H9 (cell line): ENCODE measurements around the gene ARSG. TPM values are rescaled to one million over a fixed set of nuclear protein-coding genes. Genes with fewer than 3 reads are reported as not detected.

Experiments
- DNase-seq: peaks from one replicate; pipeline ENCODE4 v3.0.0-alpha.2; 2017
- H2AFZ ChIP-seq: one replicate; pipeline ENCODE4 v1.6.1; 2013; ENCODE audit warnings: mild to moderate bottlenecking, low read length, control low read depth, moderate library complexity
- H2AK5ac ChIP-seq: 2 replicates; pipeline ENCODE4 v1.6.1; 2013; ENCODE audit warnings: low read length, control low read depth, mixed read lengths; ENCODE audit not compliant: insufficient read length
- H2BK120ac ChIP-seq: one replicate; pipeline ENCODE4 v1.6.1; 2013; ENCODE audit warnings: low read depth, mild to moderate bottlenecking, low read length, control low read depth, inconsistent platforms; ENCODE audit not compliant: poor library complexity, severe bottlenecking
- H2BK12ac ChIP-seq: 2 replicates; pipeline ENCODE4 v1.6.1; 2013; ENCODE audit warnings: low read length, control low read depth, mixed read lengths, low read depth; ENCODE audit not compliant: insufficient read length
- H2BK15ac ChIP-seq: 2 replicates; pipeline ENCODE4 v1.6.1; 2013; ENCODE audit warnings: low read depth, low read length, control low read depth
- H2BK20ac ChIP-seq: one replicate; pipeline ENCODE4 v1.6.1; 2013; ENCODE audit warnings: low read depth, mild to moderate bottlenecking, low read length, control low read depth, inconsistent platforms; ENCODE audit not compliant: poor library complexity, severe bottlenecking
- H2BK5ac ChIP-seq: 2 replicates; pipeline ENCODE4 v1.6.1; 2013; ENCODE audit warnings: low read length, control low read depth, mixed read lengths; ENCODE audit not compliant: insufficient read length
- H3K14ac ChIP-seq: 2 replicates; pipeline ENCODE4 v1.6.1; 2013; ENCODE audit warnings: low read length, control low read depth; ENCODE audit not compliant: insufficient read depth
- H3K18ac ChIP-seq: 2 replicates; pipeline ENCODE4 v1.6.1; 2013; ENCODE audit warnings: low read depth, mild to moderate bottlenecking, mixed read lengths, low read length, control low read depth; ENCODE audit not compliant: insufficient read length
- H3K23ac ChIP-seq: 2 replicates; pipeline ENCODE4 v1.6.1; 2013; ENCODE audit warnings: low read length, control low read depth, mixed read lengths, low read depth; ENCODE audit not compliant: insufficient read length
- H3K23me2 ChIP-seq: 2 replicates; pipeline ENCODE4 v1.6.1; 2013; ENCODE audit warnings: low read depth, mild to moderate bottlenecking, mixed read lengths, low read length, control low read depth; ENCODE audit not compliant: insufficient read length, poor library complexity, severe bottlenecking
- H3K27ac ChIP-seq: 2 replicates; pipeline ENCODE4 v1.5.1; 2013; ENCODE audit warnings: low read length, control low read depth, mixed read lengths, low read depth; ENCODE audit not compliant: insufficient read length
- H3K27me3 ChIP-seq: 2 replicates; pipeline ENCODE4 v1.6.1; 2013; ENCODE audit warnings: low read length, control low read depth, inconsistent platforms; ENCODE audit not compliant: insufficient read depth
- H3K4ac ChIP-seq: 2 replicates; pipeline ENCODE4 v1.6.1; 2013; ENCODE audit warnings: low read depth, mild to moderate bottlenecking, control low read depth, inconsistent platforms, low read length, moderate library complexity
- H3K4me1 ChIP-seq: 2 replicates; pipeline ENCODE4 v1.6.1; 2013; ENCODE audit warnings: low read length, control low read depth, inconsistent platforms; ENCODE audit not compliant: insufficient read depth
- H3K4me2 ChIP-seq: 2 replicates; pipeline ENCODE4 v1.6.1; 2013; ENCODE audit warnings: low read length, control low read depth, mixed read lengths; ENCODE audit not compliant: insufficient read length, insufficient read depth
- H3K56ac ChIP-seq: 2 replicates; pipeline ENCODE4 v1.6.1; 2013; ENCODE audit warnings: low read depth, mild to moderate bottlenecking, mixed read lengths, low read length, control low read depth; ENCODE audit not compliant: insufficient read length
- H3K79me1 ChIP-seq: 2 replicates; pipeline ENCODE4 v1.6.1; 2013; ENCODE audit warnings: low read depth, mild to moderate bottlenecking, moderate library complexity, low read length, control low read depth, inconsistent platforms; ENCODE audit not compliant: insufficient read depth, poor library complexity, severe bottlenecking
- H3K79me2 ChIP-seq: 2 replicates; pipeline ENCODE4 v1.6.1; 2013; ENCODE audit warnings: low read length, control low read depth, inconsistent platforms; ENCODE audit not compliant: insufficient read depth
- H3K9ac ChIP-seq: 2 replicates; pipeline ENCODE4 v1.6.1; 2013; ENCODE audit warnings: low read length, control low read depth, mixed read lengths; ENCODE audit not compliant: insufficient read length; ENCODE audit errors: extremely low read depth
- H3K9me3 ChIP-seq: one replicate; pipeline ENCODE4 v1.6.1; 2013; ENCODE audit warnings: low read depth, low read length, inconsistent platforms; ENCODE audit not compliant: control insufficient read depth
- H3T11ph ChIP-seq: one replicate; pipeline ENCODE4 v1.6.1; 2013; ENCODE audit warnings: mild to moderate bottlenecking, low read length, control low read depth, inconsistent platforms
- H4K20me1 ChIP-seq: one replicate; pipeline ENCODE4 v1.6.1; 2013; ENCODE audit not compliant: control insufficient read depth, insufficient read length, insufficient read depth
- H4K5ac ChIP-seq: 2 replicates; pipeline ENCODE4 v1.6.1; 2013; ENCODE audit warnings: low read depth, mild to moderate bottlenecking, mixed read lengths, low read length, control low read depth; ENCODE audit not compliant: insufficient read length
- H4K8ac ChIP-seq: replicated peaks from 2 replicates; pipeline ENCODE4 v1.6.1; 2013; ENCODE audit warnings: low read length, control low read depth, mixed read lengths, low read depth; ENCODE audit not compliant: insufficient read length
- H4K91ac ChIP-seq: 2 replicates; pipeline ENCODE4 v1.6.1; 2013; ENCODE audit warnings: low read depth, mild to moderate bottlenecking, moderate library complexity, mixed read lengths, low read length, control low read depth; ENCODE audit not compliant: insufficient read length
- H3K27ac Mint-ChIP-seq, 3 experiments: 2 replicates in 2 of 3; 3 replicates in 1 of 3; pipeline ENCODE4 v1.8.0; 2020 to 2021; ENCODE audit warnings: mixed read lengths in 3 of 3, mild to moderate bottlenecking in 1 of 3, moderate library complexity in 1 of 3
- H3K27me3 Mint-ChIP-seq: 2 replicates; pipeline ENCODE4 v1.8.0; 2021; ENCODE audit warnings: low read depth, mild to moderate bottlenecking, moderate library complexity, mixed read lengths
- H3K36me3 Mint-ChIP-seq, 3 experiments: 2 replicates in 2 of 3; 3 replicates in 1 of 3; pipeline ENCODE4 v1.8.0; 2020 to 2021; ENCODE audit warnings: low read depth in 3 of 3, mixed read lengths in 3 of 3; ENCODE audit not compliant: insufficient read depth in 1 of 3
- H3K4me1 Mint-ChIP-seq, 2 experiments: 2 replicates each; pipeline ENCODE4 v1.8.0; 2020; ENCODE audit warnings: mixed read lengths in 2 of 2
- H3K4me3 Mint-ChIP-seq, 2 experiments: 2 replicates in 1 of 2; 3 replicates in 1 of 2; pipeline ENCODE4 v1.8.0; 2020 to 2021; ENCODE audit warnings: mild to moderate bottlenecking in 2 of 2, mixed read lengths in 2 of 2, moderate library complexity in 1 of 2
- H3K9me3 Mint-ChIP-seq, 2 experiments: 2 replicates in 1 of 2; 3 replicates in 1 of 2; pipeline ENCODE4 v1.8.0; 2020; ENCODE audit warnings: mild to moderate bottlenecking in 2 of 2, mixed read lengths in 2 of 2, moderate library complexity in 1 of 2
- CTCF ChIP-seq: fragments of 200-600 bp; sonication (generic); conservative IDR thresholded peaks from 3 replicates; pipeline ENCODE4 v1.8.0; 2021; ENCODE audit warnings: antibody characterized with exemption, mild to moderate bottlenecking
- WGBS: extraction: QIAGEN DNeasy Blood & Tissue Kit; methylation state at CpG from one replicate; pipeline ENCODE4 v1.1.7; 2013; ENCODE audit warnings: missing lambda C conversion rate, low lambda C conversion rate, mixed read lengths; ENCODE audit not compliant: insufficient read length; ENCODE audit errors: extremely low coverage; 5-methylcytosine and 5-hydroxymethylcytosine counted together
- total RNA-seq: library from RNA; stranded (reverse); gene quantifications from 2 replicates; pipeline ENCODE4 v1.2.1, GENCODE V29; 2021

The ARSG gene
- total RNA-seq, 1 experiment from 2014 or later, result 3.6 TPM

- Histone ChIP-seq H3K9me3 (no peaks in the 10 kb centered on the region), H3K27me3 (no peaks in the 10 kb centered on the region), H3K4ac (no peak overlapping the region), H2BK120ac (no peak overlapping the region), H3T11ph (no peak overlapping the region), H2BK5ac (no peak overlapping the region), H2BK12ac (no peak overlapping the region), H4K5ac (no peak overlapping the region), H3K9ac (no peak overlapping the region), H3K27ac (no peak overlapping the region), H3K4me1 (peaks cover 3% of the 10 kb centered on the region; the same call in 1 of the 2 replicates), H2AK5ac (no peak overlapping the region), H2AFZ (no peak overlapping the region), H4K20me1 (no peaks in the 10 kb centered on the region), H3K14ac (no peak overlapping the region), H4K91ac (no peak overlapping the region), H3K23me2 (no peaks in the 10 kb centered on the region), H3K79me2 (no peaks in the 10 kb centered on the region), H3K56ac (no peak overlapping the region), H3K18ac (no peak overlapping the region), H3K4me2 (no peak overlapping the region), H3K23ac (no peak overlapping the region), H2BK15ac (no peak overlapping the region), H3K79me1 (no peaks in the 10 kb centered on the region), H4K8ac (no peak overlapping the region), H2BK20ac (no peak overlapping the region)
- peaks cover 0 to 5% of the 10 kb centered on the region in 2 experiments; a peak in 1 of 5 replicates for H3K9me3 Mint-ChIP-seq
- no CpG with 5 or more reads among the region's 6 CpGs for WGBS
- peaks cover 16 to 26% (median 16%) of the 10 kb centered on the region in 3 experiments for H3K36me3 Mint-ChIP-seq
- no peak for DNase-seq
- H3K4me3 Mint-ChIP-seq, result no peak overlapping the region
- no peak overlapping the region for H3K27ac Mint-ChIP-seq
- H3K4me1 Mint-ChIP-seq, result peaks cover 10 to 23% of the 10 kb centered on the region in 2 experiments
- no peaks in the 10 kb centered on the region; the same call in 1 of the 2 replicates for H3K27me3 Mint-ChIP-seq
- no peak for TF ChIP-seq CTCF
Measured at GRCh38 chr17:68306819-68307218, 15.5 kb downstream of the ARSG start.
